HG02852 (cell line): ENCODE results near the gene WDR36.
A peak's percentile ranks its signal among the peaks of the same experiment; 100 is the strongest.

Experiments used
- ATAC-seq: cut with Tn5 transposase; IDR thresholded peaks from one replicate; pipeline ENCODE4 v1.9.1; 2021; ENCODE audit warnings: mild to moderate bottlenecking, moderate library complexity; ENCODE audit not compliant: unreplicated experiment

WDR36 gene

GRCh38 chr5:111099058-111099778 is 7.1 kb downstream of the WDR36 start:
- no peak for ATAC-seq

- no peak for ATAC-seq
These were observed 14.3 kb downstream of the WDR36 start for GRCh38 chr5:111106320-111106948.

GRCh38 chr5:111107371-111107770 is 15.2 kb downstream of the WDR36 start:
- no peak for ATAC-seq

GRCh38 chr5:111111956-111112355 is 19.8 kb downstream of the WDR36 start:
- no peak for ATAC-seq

GRCh38 chr5:111113678-111114077 is 21.5 kb downstream of the WDR36 start:
- ATAC-seq = no peak

- ATAC-seq = no peak
These were observed 23.1 kb downstream of the WDR36 start for GRCh38 chr5:111115229-111115628.

- no peak for ATAC-seq
These were observed 24.4 kb downstream of the WDR36 start for GRCh38 chr5:111116550-111116949.

- no peak for ATAC-seq
These were observed 25.0 kb downstream of the WDR36 start for GRCh38 chr5:111117136-111117535.

GRCh38 chr5:111119221-111119620 is 27.1 kb downstream of the WDR36 start:
- no peak for ATAC-seq

- ATAC-seq = peak; percentile 57
These were observed 27.7 kb downstream of the WDR36 start for GRCh38 chr5:111119856-111120255.

GRCh38 chr5:111120911-111121310 is 28.8 kb downstream of the WDR36 start:
- no peak for ATAC-seq

- ATAC-seq = no peak
These were observed 29.8 kb downstream of the WDR36 start for GRCh38 chr5:111121926-111122325.

- ATAC-seq = no peak
These were observed 30.2 kb downstream of the WDR36 start for GRCh38 chr5:111122398-111122797.

GRCh38 chr5:111124793-111125192 is 32.6 kb downstream of the WDR36 start:
- no peak for ATAC-seq

GRCh38 chr5:111126896-111127295 is 34.7 kb downstream of the WDR36 start:
- no peak for ATAC-seq

- ATAC-seq = no peak
These were observed 35.5 kb downstream of the WDR36 start for GRCh38 chr5:111127453-111128195.

GRCh38 chr5:111129938-111130337 is 37.8 kb downstream of the WDR36 start:
- ATAC-seq = no peak

GRCh38 chr5:111131356-111131755 is 39.2 kb downstream of the WDR36 start:
- no peak for ATAC-seq

- no peak for ATAC-seq
These were observed 39.9 kb downstream of the WDR36 start for GRCh38 chr5:111132076-111132475.

GRCh38 chr5:111132731-111133435 is 40.7 kb downstream of the WDR36 start:
- ATAC-seq = no peak

- no peak for ATAC-seq
These were observed 41.2 kb downstream of the WDR36 start for GRCh38 chr5:111133436-111133751.
